ENCODE measurements around the gene ACADVL. TPM values are rescaled to one million over a fixed set of nuclear protein-coding genes. Genes with fewer than 3 reads are reported as not detected.
A peak's percentile ranks its signal among the peaks of the same experiment; 100 is the strongest.

ACADVL gene
- total RNA-seq, 1 donor from 2014 or later = 966 TPM

GRCh38 chr17:7226721-7227710 lies 7.3 kb downstream of the ACADVL start:
- intact Hi-C loops (cut with DNase I) = no loop called here
- no peak for DNase-seq (ENCODE audit: low spot score)

- intact Hi-C loops (cut with DNase I) = no loop called here
- no peak for DNase-seq (ENCODE audit: low spot score)
These were observed 9.2 kb downstream of the ACADVL start for GRCh38 chr17:7228920-7229319.

DNA sequence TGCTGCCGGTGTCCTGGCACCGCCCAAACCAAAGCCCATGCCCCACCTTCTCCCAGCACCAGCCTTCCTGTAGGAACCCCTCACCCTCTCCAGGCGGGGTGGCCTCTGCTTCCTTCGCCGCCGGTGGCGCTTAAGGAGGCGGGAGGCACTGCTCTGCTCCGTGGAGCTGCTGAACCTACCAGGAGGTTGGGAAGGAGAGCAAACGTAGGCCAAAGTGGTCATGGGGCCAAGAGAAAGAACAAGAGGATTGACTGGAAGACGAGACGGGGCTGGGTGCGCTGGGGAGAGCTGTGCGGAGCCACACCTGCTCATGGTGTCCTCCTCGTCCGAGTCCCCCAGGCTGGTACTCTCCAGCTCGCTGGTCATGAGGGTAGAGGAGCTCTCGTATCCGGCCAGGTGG lies 9.8 kb downstream of the ACADVL start:
- no peak for DNase-seq (ENCODE audit: low spot score)
- intact Hi-C loops (cut with DNase I) = no loop called here

DNA sequence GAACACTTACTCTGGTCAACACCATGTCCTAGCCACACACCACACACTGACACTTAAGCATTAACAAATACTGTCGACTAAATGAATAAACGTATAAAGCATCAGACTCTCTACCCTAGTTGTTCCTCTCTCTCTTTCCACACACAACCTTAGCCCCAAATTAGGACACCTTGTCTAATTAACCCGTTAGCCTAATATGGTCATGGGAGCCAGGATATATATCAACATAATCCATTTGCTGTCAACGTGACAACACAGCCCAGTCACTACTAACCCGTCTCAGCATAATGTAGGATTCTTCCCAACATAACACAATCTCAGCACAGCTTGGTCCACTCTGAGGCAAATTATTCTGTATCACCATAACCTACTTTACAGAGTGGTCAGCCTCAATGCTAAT lies 12.4 kb downstream of the ACADVL start:
- intact Hi-C loops (cut with DNase I) = no loop called here
- no peak for DNase-seq (ENCODE audit: low spot score)

- no peak for DNase-seq (ENCODE audit: low spot score)
- intact Hi-C loops (cut with DNase I) = no loop called here
These were observed 14.0 kb downstream of the ACADVL start for GRCh38 chr17:7233701-7234082.

- peak; percentile 98 for DNase-seq (ENCODE audit: low spot score)
- intact Hi-C loops (cut with DNase I) = no loop called here
These were observed 14.6 kb downstream of the ACADVL start, which contains the start of gene DVL2 for GRCh38 chr17:7234083-7234951. DVL2 (minus strand) TSS chr17:7234517; CDS start chr17:7234262, 255 bp downstream.

DNA sequence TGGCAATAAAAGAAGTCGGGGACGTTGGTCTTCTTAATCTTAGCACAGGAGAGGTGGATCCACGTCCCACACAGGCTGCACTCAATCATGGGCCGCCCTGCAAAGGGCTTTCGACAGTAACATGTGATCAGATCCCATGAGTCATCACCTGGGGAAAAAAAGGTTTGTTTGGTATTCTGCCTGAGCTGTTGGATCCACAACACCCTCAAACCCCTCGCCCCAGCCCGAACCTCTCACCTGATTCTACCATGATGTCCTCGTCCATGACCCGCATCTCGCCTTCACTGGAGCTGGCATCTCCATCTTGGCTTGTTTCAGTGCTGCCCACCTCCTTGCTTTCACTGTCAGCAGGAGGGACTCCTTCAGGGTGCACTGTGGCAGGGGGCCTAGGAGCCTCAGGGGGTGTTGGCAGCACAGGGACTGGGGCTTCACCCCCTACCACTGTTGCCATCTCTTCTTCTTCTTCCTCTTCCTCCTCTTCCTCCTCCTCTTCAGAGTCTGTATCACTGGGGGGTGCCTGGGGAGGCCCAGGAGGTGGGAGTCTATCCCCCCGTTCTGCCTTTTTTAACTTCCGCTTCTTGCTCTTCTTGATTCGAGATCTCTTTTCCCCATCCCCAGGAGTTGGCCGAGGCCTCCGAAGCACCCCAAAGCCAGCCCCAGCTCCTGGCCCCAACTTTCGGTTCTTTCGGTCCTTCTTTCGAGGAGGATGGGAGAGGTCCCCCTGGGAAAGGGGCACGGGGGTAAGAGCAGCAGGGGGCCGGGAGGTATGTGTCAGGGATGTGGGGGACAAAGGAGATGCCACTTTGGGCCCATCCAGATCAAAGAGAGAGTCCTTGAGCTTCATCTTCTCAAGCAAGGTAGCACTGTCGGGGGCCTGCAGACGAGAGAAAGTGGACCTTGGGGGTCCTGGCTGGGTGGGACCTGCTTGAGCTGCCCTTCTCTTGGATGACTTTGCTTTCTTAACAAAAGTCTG lies 16.2 kb downstream of the ACADVL start:
- intact Hi-C loops (cut with DNase I) = loop anchor here (5.0 kb wide), 2 partner anchors 71 to 321 kb away; partner anchors contain the start of genes EIF5A and TNFSF13
- DNase-seq (ENCODE audit: low spot score) = no peak

DNA sequence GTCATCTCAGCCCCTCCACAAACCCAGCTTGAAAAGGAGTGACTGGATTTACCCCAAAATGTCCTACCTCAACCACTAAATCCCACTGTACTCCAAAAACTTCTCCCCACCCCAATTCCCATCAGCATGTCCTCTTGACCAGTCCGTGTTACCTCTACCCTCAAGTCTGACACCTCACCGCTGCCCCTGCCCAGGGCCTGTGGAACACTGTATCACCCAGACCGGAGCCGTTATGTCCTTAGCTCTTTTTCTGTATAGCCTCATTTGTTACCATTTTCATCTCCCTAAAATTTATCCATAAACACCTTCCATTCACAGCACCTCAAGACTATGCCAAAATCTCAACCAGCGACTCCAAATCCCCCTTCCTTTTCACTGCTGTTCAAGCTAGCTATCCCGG lies 17.1 kb downstream of the ACADVL start:
- intact Hi-C loops (cut with DNase I) = loop anchor here (5.0 kb wide), 2 partner anchors 70 to 320 kb away; partner anchors contain the start of genes EIF5A and TNFSF13

GRCh38 chr17:7237266-7237760 lies 17.6 kb downstream of the ACADVL start:
- no peak for DNase-seq (ENCODE audit: low spot score)
- intact Hi-C loops (cut with DNase I) = loop anchor here (5.0 kb wide), 2 partner anchors 70 to 320 kb away; partner anchors contain the start of genes EIF5A and TNFSF13

More for the DNA sequence above, 17.1 kb downstream of the ACADVL start:
- no peak for DNase-seq (ENCODE audit: low spot score)

DNA sequence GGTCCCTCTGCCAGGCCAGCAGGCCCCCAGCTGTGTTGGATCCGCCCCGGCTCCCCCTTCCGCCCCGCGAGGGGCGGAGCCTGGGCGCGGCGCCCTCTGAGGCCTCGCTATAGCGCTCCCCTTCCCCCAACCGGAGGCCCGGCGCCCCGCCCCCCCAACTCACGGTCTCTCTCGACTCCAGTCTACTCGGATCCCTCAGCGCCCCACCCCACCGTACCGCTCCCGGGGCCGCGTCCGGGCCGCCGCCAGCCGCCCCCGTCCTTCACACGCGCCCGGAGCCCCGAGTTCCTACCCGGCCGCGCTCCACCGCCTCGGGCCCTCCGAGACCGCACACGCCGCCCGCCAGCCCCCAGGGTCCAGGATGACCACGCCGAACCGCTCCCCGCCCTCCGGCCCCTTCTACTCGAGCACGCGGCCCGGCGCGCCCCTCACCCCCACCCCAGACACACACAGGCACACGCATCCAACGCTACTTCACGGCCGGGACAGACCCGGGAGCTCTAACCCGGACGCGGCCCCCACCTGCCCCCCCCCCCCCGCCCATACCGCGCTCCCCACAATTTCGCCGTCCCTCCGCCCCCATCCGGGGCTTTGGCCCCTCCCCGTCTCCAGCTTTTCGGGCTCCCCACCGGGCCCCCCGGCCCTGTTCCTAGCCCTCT lies 18.2 kb downstream of the ACADVL start:
- peak; percentile 91 for DNase-seq (ENCODE audit: low spot score)
- intact Hi-C loops (cut with DNase I) = loop anchor here (2.0 to 5.0 kb wide), 3 partner anchors 17 to 319 kb away; partner anchors contain the start of genes EIF5A and TNFSF13

DNA sequence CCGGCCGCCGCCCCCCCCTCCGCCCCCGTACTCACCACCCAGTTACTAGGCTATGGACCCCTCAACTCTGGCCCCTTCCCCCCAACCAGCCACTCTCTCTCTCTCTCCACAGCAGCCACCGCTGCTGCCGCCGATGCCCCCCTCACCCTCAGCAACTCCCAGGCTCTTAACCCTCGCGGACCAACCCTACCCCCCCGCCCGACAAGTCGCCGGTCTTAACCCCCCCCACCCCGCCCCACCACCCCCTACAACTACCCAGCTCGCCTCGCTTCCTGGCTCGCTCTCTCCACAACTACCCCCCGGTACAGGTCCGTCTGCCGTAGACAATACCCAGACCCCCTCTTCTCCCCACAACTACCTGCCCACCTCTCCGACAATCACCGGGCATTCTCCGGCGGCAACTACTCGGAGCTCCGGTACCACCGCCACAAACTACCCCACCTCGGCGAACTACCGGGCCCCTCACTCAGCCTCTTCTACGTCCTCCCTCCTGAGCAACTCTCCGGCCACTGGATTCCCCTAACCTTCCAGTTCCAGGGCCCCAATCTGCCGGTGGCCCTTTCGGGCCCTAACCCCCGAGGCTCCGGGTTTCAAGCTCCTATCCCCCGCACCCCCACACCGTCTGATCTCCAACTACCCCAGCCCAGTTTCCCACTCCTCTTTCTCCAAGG lies 18.8 kb downstream of the ACADVL start:
- intact Hi-C loops (cut with DNase I) = loop anchor here (1.0 to 5.0 kb wide), 4 partner anchors 14 to 319 kb away; partner anchors contain the start of genes EIF5A, ELP5 and TNFSF13
- DNase-seq (ENCODE audit: low spot score) = no peak

GRCh38 chr17:7239091-7240027 lies 19.6 kb downstream of the ACADVL start, which contains the start of gene PHF23:
PHF23 (minus strand) TSS chr17:7239457; CDS start chr17:7239279, 178 bp downstream.
- DNase-seq (ENCODE audit: low spot score) = peak; percentile 100
- intact Hi-C loops (cut with DNase I) = loop anchor here (1.0 to 5.0 kb wide), 4 partner anchors 13 to 318 kb away; partner anchors contain the start of genes EIF5A, ELP5 and TNFSF13

GRCh38 chr17:7240375-7240774 lies 20.6 kb downstream of the ACADVL start:
- DNase-seq (ENCODE audit: low spot score) = no peak

DNA sequence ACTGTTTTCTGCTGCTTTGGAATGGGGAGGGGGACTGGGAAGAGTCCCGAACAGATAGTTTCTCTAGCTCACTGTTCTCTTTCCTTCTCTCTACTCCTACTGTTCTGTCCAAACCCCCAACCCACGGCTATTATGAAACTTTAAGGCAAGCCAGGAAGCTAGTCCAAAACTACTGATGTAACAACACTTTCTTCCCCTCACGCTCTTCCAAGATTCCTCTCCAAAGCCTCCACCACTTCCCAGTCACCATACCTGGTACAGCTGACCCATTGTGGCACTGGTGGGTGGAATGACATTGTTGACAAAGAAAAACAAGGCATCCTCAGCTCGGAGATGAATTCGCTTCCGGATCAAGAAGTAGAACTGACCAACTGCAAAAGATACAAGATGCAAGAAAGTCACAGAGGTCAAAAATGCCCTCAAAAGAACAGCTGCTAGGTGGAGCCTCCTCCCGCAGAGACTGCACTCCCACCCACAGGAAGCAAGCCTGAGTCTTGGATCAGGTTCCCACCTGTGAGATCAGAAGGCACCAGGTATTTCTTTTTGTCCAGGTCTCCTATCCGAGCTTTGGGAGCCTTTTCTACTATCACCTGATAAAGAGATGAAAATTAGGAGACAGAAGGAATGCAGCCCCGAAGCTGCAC lies 21.5 kb downstream of the ACADVL start:
- intact Hi-C loops (cut with DNase I) = no loop called here
- no peak for DNase-seq (ENCODE audit: low spot score)

More at GRCh38 chr17:7240375-7240774, 20.6 kb downstream of the ACADVL start:
- intact Hi-C loops (cut with DNase I) = no loop called here
